Hematopoietic multipotent progenitor cell treated with erythropoietin and hydrocortisone succinate and interleukin-3 and kit ligand, for 17 days (in vitro differentiated cells): ENCODE measurements around the gene LCORL.
"Not testable (repeated sequence)": the region's sequence is repeated elsewhere in the genome, so short reads cannot be mapped to it uniquely, and the experiment has no call there.

Experiments used
- DNase-seq: peaks from one replicate; pipeline ENCODE4 v3.0.0-alpha.2; 2015; ENCODE audit warnings: low spot score

Gene LCORL

DNA sequence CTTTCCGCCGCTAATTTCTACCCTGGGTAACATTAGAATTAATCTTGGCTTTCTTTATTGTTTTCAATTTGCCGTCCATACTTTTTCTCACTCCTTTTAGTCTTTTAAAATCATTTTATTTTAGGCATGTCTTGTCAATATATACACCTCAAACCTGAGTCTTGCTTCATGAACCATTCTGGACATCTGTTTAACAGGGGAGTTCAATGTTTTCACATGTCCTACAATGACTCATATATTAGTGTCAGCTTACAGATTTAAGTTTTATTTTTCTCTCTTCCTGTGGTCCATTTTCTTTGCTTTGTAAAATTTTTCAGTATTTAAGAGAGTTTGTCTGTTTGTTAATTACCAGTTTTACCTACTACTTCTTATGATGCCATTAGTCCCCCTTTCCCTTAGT, 89.5 kb downstream of the LCORL start:
- DNase-seq, result no peak

- DNase-seq, result no peak
Observed at GRCh38 chr4:17930256-17930655, 91.3 kb downstream of the LCORL start.

- DNase-seq, result no peak
Observed at GRCh38 chr4:17924189-17924588, 97.4 kb downstream of the LCORL start.

- DNase-seq, result no peak
Observed at GRCh38 chr4:17921451-17921850, 100.1 kb downstream of the LCORL start.

DNA sequence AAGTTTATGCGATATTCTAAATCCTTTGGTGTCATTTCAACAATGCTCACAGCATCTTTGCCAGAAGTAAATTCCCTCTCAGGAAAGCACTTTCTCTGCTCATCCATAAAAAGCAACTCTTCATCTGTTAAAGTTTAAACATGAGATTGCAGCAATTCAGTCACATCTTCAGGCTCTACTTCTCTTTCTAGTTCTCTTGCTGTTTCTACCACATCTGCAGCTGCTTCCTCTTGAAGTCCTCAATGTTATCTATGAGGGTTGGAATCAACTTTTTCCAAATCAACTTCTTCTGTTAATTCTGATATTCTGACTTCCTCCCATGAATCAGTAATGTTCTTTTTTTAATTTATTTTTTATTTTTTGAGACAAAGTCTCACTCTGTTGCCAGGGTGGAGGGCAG, 100.9 kb downstream of the LCORL start:
- no peak for DNase-seq

DNA sequence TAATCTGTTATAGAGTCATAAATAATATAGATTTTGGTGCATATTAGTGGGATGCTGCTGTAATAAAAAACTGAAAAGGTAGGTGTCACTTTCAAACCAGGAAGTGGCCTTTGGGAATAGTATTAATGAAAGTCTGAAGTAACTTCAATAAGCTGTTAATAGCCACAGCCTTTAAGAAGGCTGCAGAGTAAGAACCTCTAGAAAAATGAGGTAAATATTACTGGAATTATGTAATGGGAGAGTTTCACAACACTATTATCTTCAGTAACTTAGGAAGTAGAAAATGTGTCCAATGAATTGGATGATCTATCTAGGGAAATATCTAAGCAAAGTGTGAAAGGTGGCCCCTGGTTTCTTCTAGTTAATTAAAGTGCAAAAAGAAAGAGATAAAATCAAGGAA, 106.1 kb downstream of the LCORL start:
- DNase-seq, result no peak

DNA sequence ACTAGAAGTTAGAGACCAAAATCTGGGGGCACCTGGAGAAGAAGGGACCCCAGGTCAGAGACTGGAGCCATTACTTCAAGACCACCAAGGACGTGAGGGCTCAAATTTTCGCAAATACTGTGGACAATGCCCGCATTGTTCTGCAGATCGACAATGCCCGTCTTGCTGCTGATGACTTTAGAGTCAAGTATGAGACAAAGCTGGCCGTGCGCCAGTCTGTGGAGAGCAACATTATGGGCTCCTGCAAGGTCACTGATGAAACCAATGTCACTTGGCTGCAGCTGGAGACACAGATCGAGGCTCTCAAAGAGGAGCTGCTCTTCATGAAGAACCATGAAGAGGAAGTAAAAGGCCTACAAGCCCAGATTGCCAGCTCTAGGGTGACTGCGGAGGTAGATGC, 109.5 kb downstream of the LCORL start:
- no peak for DNase-seq

DNA sequence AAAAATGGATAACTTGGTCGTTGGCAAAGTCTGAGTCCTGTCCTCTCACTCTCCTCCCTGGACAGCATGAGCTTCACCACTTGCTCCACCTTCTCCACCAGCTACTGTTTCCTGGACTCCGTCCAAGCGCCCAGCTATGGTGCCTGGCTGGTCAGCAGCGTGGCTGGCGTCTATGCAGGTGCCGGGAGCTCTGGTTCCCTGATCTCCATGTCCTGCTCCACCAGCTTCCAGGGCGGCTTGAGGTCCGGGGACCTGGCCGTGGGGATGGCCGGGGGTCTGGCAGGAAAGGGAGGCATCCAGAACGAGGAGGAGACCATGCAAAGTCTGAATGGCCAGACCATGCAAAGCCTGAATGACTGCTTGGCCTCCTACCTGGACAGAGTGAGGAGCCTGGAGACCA, 109.9 kb downstream of the LCORL start:
- no peak for DNase-seq

DNA sequence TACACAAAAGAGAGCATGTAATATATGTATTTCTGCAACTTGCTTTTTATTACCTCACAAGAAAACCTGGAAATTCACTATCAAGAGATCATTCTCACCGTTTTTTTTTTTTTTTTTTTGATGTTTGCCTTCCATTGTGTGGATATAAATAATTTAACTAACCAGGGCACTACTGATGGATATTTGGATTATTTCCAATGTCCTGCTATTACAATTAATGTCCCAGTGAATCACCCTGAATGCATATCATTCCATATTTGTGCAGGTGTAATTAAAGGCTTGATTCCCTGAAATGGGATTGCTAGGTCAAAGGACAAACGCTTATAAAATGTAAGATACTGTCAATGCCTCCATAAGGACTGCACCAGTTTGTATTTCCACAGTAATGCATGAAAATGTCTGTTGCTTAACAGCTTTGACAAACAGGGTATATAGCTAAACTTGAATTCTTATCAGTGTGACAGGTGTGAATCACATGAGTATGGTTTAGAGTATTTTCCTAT, 123.0 kb downstream of the LCORL start:
- DNase-seq, result no peak

- no peak for DNase-seq
Observed at GRCh38 chr4:17895481-17895880, 126.1 kb downstream of the LCORL start.

DNA sequence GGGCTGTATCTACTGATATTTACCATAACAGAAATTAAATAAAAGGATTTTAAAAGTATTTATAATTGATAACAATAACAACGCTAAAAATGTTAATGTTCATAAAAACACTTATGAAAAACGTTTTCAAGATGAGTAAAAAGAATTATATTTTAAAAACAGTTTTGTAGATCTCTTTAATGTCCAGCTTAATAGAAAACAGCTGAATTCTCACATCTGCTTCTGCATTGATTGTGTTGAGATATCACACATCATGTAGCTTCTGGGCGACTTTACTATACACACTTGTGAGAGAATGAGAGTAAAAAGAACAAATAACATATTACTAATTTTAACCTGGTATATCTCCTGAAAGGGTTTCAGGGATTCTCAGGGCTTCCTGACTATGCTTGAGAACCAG, 127.1 kb downstream of the LCORL start:
- no peak for DNase-seq

GRCh38 chr4:17889692-17890091, 131.9 kb downstream of the LCORL start:
- no peak for DNase-seq

- DNase-seq, result no peak
Observed at GRCh38 chr4:17884511-17884910, 137.0 kb downstream of the LCORL start.

DNA sequence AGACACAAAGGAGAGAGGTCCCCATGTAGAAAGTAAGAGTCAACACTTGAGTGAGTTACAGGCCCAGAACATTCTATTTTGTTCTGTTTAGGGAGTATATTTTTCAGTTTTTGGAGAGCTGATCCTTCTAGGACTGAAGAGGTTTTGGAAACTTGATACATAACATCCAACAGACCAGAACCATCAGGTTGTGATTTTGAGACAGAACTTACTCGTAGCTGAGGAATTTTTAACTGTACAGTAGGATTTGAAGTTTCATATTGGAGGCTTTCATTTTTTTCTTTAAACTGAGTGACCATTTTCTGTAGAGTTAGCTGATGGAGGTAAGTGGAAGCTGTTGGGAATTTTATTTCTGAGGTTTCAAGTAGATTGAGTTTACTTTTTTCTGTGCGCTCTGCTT, 137.5 kb downstream of the LCORL start:
- no peak for DNase-seq

GRCh38 chr4:17877661-17878060, 143.9 kb downstream of the LCORL start:
- no peak for DNase-seq

DNA sequence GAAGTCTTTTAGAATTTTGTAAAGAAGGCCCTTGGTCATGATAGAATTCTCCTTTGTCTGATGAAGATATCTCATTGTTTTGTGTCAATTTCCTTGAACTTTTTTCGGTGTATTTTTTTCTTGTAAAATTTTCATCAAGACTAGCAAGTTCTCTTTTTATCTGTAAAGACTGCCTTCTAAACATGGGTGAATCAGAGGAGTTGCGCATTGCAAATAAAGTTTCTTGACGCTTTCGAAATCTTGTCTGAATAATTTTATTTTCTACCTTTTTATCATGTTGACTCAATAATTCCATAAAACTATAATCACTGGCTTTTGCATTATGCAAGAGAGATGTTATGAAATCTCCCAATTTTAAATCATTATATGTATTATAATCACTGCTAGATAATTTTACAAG, 144.6 kb downstream of the LCORL start:
- no peak for DNase-seq

DNA sequence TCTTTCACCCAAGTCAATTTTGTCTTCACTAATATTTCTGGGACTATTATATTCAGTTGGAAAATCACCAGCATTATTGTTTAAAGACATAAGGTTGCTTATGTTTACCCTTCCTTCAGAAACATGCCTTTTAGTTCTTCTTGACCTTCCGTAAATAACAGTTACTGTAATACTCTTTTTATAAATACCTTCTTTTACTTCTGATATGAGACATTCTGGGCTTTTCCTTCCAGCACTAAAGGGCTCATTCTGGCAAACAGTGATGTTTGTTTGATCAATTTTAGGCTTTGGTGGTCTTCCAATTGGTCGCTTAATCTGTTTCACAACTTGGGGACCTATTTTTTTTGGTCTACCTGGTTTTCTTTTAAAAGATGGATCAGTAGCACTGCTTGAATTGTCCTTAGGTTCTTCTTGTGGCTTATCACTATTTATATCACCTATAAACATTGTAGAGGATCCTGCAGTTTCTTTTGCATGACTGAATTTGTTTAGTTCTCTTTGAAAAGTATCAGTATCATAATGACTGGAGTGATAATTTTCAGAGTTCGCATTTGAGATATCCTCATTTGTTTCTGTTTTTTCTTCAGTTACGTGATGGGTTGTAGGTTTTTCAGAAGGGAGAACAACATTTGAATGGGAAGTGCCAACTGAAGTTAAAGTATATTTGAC, 146.0 kb downstream of the LCORL start:
- DNase-seq, result no peak

DNA sequence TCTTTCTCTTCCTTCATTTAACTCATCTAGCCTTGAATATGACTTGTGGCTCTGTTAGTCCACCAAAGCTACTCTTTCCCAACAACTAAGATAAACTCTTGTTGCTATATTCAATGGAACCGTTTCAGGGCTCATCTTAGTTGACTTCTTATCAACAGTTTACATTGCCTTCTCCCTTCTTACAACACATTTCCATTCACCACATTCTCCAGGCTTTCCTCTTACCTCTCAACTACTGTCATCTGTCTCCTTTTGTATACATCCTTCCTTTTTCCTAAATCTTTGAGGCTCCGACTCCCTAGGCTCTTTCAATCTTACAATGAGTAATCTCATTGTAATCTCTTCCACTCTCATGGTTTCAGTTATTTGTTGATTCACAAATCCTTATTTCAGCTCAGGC, 152.2 kb downstream of the LCORL start:
- no peak for DNase-seq

DNA sequence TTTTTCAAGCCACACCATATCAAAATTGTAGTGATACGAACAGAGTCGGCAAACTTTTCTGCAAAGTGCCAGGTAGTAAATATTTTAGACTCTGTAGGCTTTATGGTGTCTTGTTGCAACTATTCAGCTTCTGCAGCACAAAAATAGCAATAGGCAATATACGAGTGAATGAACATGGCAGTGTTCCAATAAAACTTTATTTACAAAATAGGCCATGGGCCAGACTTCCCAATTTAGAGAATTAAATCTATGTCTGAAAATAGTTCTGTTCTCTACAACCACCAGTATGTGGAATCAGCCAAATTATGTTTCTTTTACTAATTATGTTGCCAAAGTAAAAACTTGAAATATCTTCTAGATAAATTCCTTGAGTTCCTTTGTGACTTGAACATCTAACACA, 154.3 kb downstream of the LCORL start:
- no peak for DNase-seq

DNA sequence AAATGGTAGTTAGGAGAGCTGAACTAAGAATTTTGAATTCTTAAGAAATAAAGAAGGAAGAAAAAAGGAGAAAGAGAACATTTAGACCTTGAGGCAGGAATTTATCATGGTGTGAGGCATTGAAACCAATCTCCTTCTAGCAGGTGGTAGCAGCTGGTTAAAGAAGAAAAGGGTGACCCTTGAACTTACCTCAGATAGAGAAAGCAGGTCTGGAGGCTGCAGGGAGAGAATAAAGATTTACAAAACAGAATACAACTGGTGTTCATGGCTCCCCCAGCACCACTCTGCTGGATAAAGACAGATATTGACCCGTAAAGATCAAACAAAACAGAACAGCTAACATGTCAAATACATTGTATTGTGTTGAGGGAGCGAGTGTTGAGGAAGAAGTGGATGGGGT, 154.7 kb downstream of the LCORL start:
- no peak for DNase-seq

GRCh38 chr4:17865866-17866363, 155.6 kb downstream of the LCORL start:
- DNase-seq, result no peak

GRCh38 chr4:17861906-17862305, 159.6 kb downstream of the LCORL start:
- not testable (repeated sequence) for DNase-seq

DNA sequence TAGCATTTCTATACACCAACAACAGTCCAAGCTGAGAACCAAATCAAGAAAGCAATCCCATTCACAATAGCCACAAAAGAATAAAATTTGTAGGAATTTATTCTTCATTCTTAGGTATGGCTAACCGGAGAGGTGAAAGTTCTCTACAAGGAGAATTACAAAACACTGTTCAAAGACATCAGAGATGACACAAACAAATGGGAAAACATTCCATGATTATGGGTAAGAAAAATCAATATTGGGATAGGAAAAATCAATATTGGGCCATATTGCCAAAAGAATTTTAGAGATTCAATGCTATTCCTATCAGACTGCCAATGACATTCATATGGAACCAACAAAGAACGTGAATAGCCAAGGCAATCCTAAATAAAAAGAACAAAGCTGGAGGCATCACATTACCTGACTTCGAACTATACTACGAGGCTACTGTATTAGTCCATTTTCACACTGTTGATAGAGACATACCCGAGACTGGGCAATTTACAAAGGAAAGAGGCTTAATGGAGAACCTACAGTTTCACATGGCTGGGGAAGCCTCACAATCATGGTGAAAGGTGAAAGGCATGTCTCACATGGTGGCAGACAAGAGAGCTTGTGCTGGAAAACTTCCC, 161.7 kb downstream of the LCORL start:
- DNase-seq, result no peak

DNA sequence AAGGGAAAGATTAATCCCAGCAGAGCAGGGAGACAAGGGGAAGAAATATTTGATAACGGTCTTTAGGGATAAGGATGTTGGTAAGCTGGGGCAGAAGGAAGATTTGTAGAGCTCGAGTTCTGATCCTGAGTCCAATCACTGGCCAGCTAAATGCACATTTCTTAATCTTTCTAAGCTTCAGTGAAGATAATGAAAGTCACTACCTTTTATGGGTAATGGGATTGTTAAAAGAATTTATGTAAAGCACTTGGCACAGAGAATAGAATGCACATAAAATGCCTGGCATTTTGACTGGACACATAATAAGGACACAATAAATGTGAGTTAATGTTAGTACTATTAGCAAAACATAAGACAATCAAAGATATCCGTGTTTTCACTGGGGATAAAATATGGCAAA, 167.5 kb downstream of the LCORL start:
- DNase-seq, result no peak
